HTR-8/SVneo (cell line): ENCODE data around the gene NGDN.
A peak's percentile ranks its signal among the peaks of the same experiment; 100 is the strongest.
"Not testable (repeated sequence)": the region's sequence is repeated elsewhere in the genome, so short reads cannot be mapped to it uniquely, and the experiment has no call there.

Experiments used
- DNase-seq: peaks from one replicate; pipeline ENCODE4 v3.0.0; 2011; ENCODE audit warnings: low spot score, mixed read lengths; ENCODE audit not compliant: insufficient read length
- FAIRE-seq: peaks from 2 replicates; lab custom pipeline; 2011; peaks lifted over from hg19 to GRCh38; lab: Jason Lieb, UNC

Gene NGDN

GRCh38 chr14:23469127-23469905 lies at the start of gene NGDN:
TSS of gene NGDN (plus strand) at chr14:23469703. CDS start at chr14:23469716, 13 bp downstream.
- DNase-seq (peak; percentile 90), FAIRE-seq (no peak)

DNA sequence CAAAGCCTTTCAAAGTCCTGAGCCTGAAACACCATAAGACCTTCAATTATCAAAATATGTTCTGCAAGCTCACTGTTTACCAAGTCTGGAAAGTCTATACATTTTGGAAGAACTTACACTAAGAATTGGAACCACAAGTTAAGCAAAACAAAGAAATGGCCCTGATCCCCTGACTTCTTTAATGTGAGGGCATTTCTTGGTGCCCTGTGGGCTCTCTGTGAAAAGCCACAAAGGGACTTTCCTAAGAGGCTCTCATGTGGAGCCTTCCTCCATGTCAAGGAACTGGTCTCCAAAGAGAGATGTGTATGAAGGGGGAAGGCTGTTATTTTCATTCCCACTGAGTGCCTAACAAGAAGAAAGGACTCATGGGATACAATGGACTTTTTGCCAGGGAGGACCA lies 47.9 kb upstream of the NGDN start:
- DNase-seq, result no peak
- FAIRE-seq, result no peak

GRCh38 chr14:23423657-23424056 lies 45.8 kb upstream of the NGDN start:
- DNase-seq (no peak), FAIRE-seq (no peak)

DNA sequence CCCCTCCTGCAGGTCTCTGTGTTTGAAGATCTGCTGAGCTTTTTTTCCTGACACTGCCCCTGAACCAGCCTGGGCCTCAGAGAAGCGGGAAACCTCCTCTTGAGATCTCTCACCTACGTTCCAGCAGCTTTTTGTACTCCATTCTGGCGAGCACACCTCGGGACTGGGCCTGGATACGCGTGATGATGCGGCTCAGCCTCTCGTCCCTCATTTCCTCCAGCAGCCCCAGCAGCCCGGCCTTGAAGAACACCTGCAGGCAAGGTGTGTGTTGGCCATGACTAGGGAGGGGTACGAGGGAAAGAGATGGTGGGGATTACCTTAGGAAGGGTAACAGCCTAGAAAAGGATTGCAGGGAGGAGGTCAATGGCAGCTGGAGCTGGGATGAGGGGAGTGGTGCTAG lies 44.3 kb upstream of the NGDN start:
- DNase-seq, result no peak
- no peak for FAIRE-seq

DNA sequence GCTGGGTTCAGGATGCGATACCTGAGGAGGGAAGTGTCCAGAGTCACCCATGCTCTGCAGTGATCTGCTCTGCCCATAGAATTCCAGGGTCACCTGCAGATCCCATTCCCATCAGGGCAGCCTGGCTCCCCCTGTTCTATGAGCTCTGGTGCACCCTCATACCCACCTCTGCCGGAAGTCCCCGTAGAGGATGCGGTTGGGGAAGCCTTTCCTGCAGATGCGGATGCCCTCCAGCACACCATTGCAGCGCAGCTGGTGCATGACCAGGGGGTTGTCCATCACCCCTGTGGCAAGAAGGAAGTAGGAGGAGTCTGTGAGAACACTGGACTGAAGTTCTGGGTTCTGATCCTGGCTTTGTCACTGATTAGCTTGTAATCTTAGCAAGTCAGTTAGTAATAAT lies 43.7 kb upstream of the NGDN start:
- not testable (repeated sequence) for DNase-seq, FAIRE-seq

- no peak for DNase-seq
- FAIRE-seq, result no peak
Measured at GRCh38 chr14:23428686-23429495, 40.6 kb upstream of the NGDN start.

DNA sequence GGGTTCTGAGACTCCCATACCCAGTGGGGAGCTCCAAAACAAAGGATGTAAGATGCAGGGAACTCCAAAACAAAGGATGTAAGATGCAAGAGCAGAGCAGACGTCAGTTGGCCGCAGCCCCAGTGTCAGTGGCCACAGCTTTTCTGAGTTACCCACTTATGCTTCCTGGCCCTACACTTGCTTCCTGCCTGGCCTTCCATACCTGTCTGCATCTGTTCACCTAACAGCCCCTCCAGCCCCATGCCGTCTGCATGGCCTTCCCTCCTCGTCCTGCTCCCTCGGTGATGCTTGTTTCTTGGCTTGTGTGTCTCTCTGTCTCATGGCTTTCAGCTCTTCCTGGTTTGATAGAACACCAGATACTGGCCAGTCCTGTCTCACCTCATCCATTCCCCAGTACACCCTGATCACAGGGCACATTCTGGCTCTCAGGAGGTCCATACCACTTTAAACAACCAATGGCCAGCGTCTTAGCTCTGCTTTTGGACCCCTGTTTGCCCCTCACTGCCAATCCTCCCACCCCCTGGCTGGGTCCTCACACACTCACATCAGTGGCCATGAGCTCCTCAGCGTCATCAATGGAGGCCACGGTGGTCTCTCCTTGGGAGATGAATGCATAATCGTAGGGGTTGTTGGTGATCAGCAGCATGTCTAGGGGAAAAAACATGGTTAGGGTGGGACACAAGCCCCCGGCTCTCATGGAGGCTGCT lies 39.3 kb upstream of the NGDN start:
- FAIRE-seq (no peak), DNase-seq (no peak)

- DNase-seq (peak; percentile 20), FAIRE-seq (no peak)
Measured at GRCh38 chr14:23430723-23431085, 38.8 kb upstream of the NGDN start.

GRCh38 chr14:23431486-23431885 lies 38.0 kb upstream of the NGDN start:
- FAIRE-seq (no peak), DNase-seq (no peak)

DNA sequence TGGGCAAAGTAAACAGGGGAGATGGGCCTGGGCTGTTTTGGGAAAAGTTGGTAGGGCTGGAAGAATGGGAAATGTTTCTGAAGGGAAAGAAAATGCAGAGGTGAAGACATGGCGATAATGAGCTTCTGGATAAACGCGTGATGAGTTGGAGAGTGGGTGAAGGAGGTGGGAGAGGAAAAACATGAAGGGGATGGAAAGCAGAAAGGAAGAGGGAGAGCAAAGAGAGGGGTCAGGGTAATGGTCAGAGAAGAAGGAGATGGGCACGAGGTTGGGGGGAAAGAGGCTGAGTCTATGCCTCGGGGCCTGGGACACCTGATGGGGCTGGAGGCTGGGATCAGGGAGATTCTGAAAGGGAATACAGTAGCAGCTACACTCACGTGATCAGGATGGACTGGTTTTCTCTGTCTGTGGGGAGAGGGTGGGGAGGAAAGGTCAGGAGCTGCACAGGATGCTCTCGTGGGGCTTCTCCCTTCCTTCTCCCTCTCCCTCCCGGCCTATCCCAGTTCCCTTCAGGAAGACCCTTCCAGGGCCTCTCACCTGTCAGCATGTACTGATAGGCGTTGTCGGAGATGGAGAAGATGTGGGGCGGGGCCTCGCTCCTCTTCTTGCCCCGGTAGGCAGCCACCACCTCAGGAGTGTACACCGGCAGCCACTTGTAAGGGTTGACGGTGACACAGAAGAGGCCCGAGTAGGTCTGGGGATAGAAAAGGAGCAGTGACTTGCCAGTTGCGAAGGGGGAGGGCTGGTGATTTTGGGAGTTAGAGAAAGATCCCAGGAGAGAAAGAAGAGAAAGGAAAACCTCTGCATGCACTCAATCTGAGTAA lies 37.2 kb upstream of the NGDN start:
- DNase-seq (no peak), FAIRE-seq (no peak)

- FAIRE-seq, result no peak
- no peak for DNase-seq
Measured at GRCh38 chr14:23432946-23433345, 36.6 kb upstream of the NGDN start.

- DNase-seq (no peak), FAIRE-seq (no peak)
Measured at GRCh38 chr14:23433457-23433856, 36.0 kb upstream of the NGDN start.

GRCh38 chr14:23434488-23435222 lies 34.8 kb upstream of the NGDN start:
- DNase-seq, result no peak
- FAIRE-seq, result no peak

- FAIRE-seq (no peak), DNase-seq (no peak)
Measured at GRCh38 chr14:23435543-23436326, 33.8 kb upstream of the NGDN start, which contains the start of gene MYH7. TSS of gene MYH7 (minus strand) at chr14:23435660. CDS start at chr14:23433732, 1,928 bp downstream.

DNA sequence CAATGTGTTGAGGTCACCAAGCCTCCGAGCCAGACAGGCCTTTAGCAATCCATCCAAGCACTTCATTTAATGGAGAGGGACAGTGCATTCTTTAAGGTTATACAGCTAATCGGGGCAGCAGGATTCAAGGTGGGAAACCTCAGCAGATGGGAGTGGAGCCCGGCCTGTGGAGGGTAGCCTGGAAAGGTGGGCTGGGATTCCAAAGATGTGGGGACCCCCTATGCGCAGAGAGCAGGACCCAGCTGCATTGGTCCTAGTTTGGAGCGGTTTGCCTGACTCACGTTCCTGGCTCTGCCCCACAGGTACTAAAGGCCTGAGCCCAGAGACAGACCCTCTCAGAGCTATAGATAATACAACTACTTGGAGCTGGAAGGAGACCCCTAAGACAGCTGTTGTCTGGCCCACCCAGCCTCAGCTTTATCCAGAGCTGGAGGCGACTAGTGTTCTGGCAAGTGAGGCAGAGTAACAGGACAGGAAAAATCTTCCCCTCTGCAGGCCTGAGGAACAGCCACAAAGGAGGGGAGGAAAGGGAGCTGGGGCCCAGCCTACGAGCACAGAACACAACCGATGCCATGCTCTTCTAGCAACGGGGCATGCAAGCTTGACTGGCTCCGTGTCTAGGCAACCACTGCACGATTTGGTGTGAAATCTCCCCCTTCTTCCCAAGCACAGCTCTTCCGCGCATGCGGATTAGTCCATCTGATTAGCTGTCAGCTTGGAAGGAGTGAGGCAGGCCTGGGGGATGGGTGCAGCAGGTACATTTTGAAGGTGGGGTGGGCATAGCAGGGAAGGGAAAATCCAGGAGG lies 33.0 kb upstream of the NGDN start:
- DNase-seq (no peak), FAIRE-seq (no peak)

DNA sequence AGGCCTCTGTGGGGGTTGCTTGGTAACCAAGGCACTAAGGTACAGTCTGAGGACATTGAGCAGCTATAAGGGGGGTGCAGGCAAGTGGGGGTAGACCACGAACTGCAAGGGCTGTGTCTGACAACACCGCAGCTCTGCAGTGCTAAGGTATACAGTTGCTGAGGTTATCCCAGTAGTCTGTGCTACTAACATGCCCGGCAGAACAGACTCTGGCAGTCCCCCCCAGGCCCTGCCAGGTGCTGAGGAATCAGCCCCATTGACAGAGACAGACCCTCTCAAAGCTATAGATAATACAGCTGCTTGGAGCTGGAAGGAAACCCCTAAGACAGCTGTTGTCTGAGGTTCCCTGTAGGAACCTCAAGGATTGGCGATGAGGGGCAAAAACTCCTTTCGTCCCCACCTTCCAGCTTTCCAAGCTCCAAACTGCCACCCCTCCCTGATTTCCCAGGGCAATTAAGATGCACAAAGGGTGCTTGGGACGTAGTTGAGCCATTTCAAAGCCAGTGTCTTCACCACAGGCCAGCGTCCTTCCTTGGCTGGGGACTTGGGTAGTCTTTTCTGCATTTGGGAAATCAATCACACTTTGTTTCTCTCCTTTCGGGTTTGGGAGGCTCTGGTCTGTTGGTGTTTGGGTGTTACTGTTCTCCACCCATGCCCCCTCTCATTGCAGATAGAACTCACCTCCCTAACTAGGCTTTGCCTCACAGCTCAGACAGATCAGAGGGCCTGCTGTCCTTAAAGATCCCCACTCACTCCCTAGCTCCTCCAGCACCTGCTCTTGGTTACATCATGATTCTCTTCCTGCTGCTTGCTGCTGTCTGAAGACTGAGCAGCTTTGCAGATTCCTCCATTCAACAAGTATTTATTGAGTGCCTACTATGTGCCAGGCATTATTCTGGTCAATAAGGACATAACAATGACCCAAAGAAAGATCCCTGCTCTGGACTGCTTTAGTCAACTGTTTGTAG lies 32.1 kb upstream of the NGDN start:
- FAIRE-seq, result no peak
- DNase-seq, result no peak
